HEK293 (cell line): ENCODE measurements around the gene AK8.
A peak's percentile ranks its signal among the peaks of the same experiment; 100 is the strongest.

Experiments
- CTCF ChIA-PET: fragments of 350-600 bp; formaldehyde crosslinking; extraction: SDS; loops from one replicate; lab custom pipeline; 2021; ENCODE audit warnings: antibody characterized with exemption; lab: Yijun Ruan, JAX
- POLR2A ChIA-PET: fragments of 300-600 bp; formaldehyde crosslinking; extraction: SDS; loops from one replicate; lab custom pipeline; 2020; ENCODE audit warnings: antibody characterized with exemption, inconsistent platforms; lab: Yijun Ruan, JAX
- H3K27ac ChIP-seq: fragments of 200-500 bp; sonication (Bioruptor generic); 2 replicates; pipeline ENCODE4 v1.5.1; 2014; ENCODE audit warnings: low read depth, low read length, control low read depth, inconsistent platforms; ENCODE audit errors: extremely low read depth
- H3K36me3 ChIP-seq, 2 experiments: fragments of 200-500 bp in 1 of 2; sonication (Bioruptor generic) in 1 of 2; 1 replicate in 1 of 2; 2 replicates in 1 of 2; pipeline ENCODE4 v1.5.1; 2014 to 2017; ENCODE audit warnings: inconsistent platforms in 2 of 2, low read length in 2 of 2; ENCODE audit not compliant: control insufficient read depth in 2 of 2, insufficient read depth in 1 of 2
- H3K4me1 ChIP-seq: fragments of 200-500 bp; sonication (Bioruptor generic); 2 replicates; pipeline ENCODE4 v1.5.1; 2014; ENCODE audit warnings: mild to moderate bottlenecking, low read length, inconsistent platforms; ENCODE audit not compliant: control insufficient read depth, insufficient read depth
- H3K4me3 ChIP-seq: 2 replicates; pipeline ENCODE4 v1.5.1; 2011; ENCODE audit warnings: low read depth, mild to moderate bottlenecking, control low read depth, low read length, moderate library complexity
- H3K9me3 ChIP-seq: fragments of 200-500 bp; sonication (Bioruptor generic); 2 replicates; pipeline ENCODE4 v1.5.1; 2014; ENCODE audit warnings: low read depth, low read length, inconsistent platforms; ENCODE audit not compliant: control insufficient read depth, insufficient read depth
- BCL6B ChIP-seq: fragments of 450-650 bp; formaldehyde crosslinking; IDR thresholded peaks from 2 replicates; pipeline ENCODE4 v1.5.1; 2017; ENCODE audit warnings: missing biosample characterization, missing genetic modification characterization
- SALL2 ChIP-seq: fragments of 450-650 bp; formaldehyde crosslinking; IDR thresholded peaks from 2 replicates; pipeline ENCODE4 v1.5.0; 2017; ENCODE audit warnings: missing biosample characterization, mild to moderate bottlenecking, missing genetic modification characterization, borderline replicate concordance
- SP3 ChIP-seq: fragments of 450-650 bp; formaldehyde crosslinking; IDR thresholded peaks from 2 replicates; pipeline ENCODE4 v1.5.1; 2016; ENCODE audit warnings: missing biosample characterization, missing genetic modification characterization
- ZNF112 ChIP-seq: fragments of 450-650 bp; formaldehyde crosslinking; IDR thresholded peaks from 2 replicates; pipeline ENCODE4 v1.5.0; 2017; ENCODE audit warnings: missing biosample characterization, missing genetic modification characterization
- ZNF133 ChIP-seq: fragments of 450-650 bp; formaldehyde crosslinking; IDR thresholded peaks from 2 replicates; pipeline ENCODE4 v1.5.1; 2016; ENCODE audit warnings: missing biosample characterization, missing genetic modification characterization
- ZNF24 ChIP-seq: fragments of 450-650 bp; formaldehyde crosslinking; IDR thresholded peaks from 2 replicates; pipeline ENCODE4 v1.5.1; 2016; ENCODE audit warnings: missing biosample characterization, missing genetic modification characterization
- ZNF248 ChIP-seq: fragments of 450-650 bp; formaldehyde crosslinking; IDR thresholded peaks from 2 replicates; pipeline ENCODE4 v1.5.1; 2017; ENCODE audit warnings: missing biosample characterization, missing genetic modification characterization
- ZNF266 ChIP-seq: fragments of 450-650 bp; formaldehyde crosslinking; IDR thresholded peaks from 2 replicates; pipeline ENCODE4 v1.5.1; 2016; ENCODE audit warnings: missing biosample characterization, missing genetic modification characterization, low read depth
- ZNF324 ChIP-seq: fragments of 450-650 bp; formaldehyde crosslinking; IDR thresholded peaks from 2 replicates; pipeline ENCODE4 v1.5.1; 2016; ENCODE audit warnings: missing biosample characterization, missing genetic modification characterization
- ZNF366 ChIP-seq: fragments of 450-650 bp; formaldehyde crosslinking; conservative IDR thresholded peaks from 2 replicates; pipeline ENCODE4 v1.5.1; 2016; ENCODE audit warnings: missing biosample characterization, missing genetic modification characterization
- ZNF398 ChIP-seq: fragments of 450-650 bp; formaldehyde crosslinking; IDR thresholded peaks from 2 replicates; pipeline ENCODE4 v1.5.1; 2017; ENCODE audit warnings: missing biosample characterization, missing genetic modification characterization
- ZNF48 ChIP-seq: fragments of 450-650 bp; formaldehyde crosslinking; IDR thresholded peaks from 2 replicates; pipeline ENCODE4 v1.5.1; 2016; ENCODE audit warnings: missing biosample characterization, missing genetic modification characterization
- ZNF521 ChIP-seq: fragments of 450-650 bp; formaldehyde crosslinking; IDR thresholded peaks from 2 replicates; pipeline ENCODE4 v1.5.1; 2017; ENCODE audit warnings: missing biosample characterization, mild to moderate bottlenecking, missing genetic modification characterization
- ZNF555 ChIP-seq: fragments of 450-650 bp; formaldehyde crosslinking; conservative IDR thresholded peaks from 2 replicates; pipeline ENCODE4 v1.5.1; 2017; ENCODE audit warnings: missing biosample characterization, mild to moderate bottlenecking, missing genetic modification characterization, inconsistent platforms
- ZNF639 ChIP-seq: fragments of 450-650 bp; formaldehyde crosslinking; IDR thresholded peaks from 2 replicates; pipeline ENCODE4 v1.5.1; 2016; ENCODE audit warnings: missing biosample characterization, missing genetic modification characterization
- ZNF654 ChIP-seq: fragments of 450-650 bp; formaldehyde crosslinking; IDR thresholded peaks from 2 replicates; pipeline ENCODE4 v1.5.1; 2016; ENCODE audit warnings: low read depth, missing biosample characterization, missing genetic modification characterization
- ZNF660 ChIP-seq: fragments of 450-650 bp; IDR thresholded peaks from 2 replicates; pipeline ENCODE4 v1.5.1; 2018; ENCODE audit warnings: missing biosample characterization, mild to moderate bottlenecking, missing genetic modification characterization
- ZNF768 ChIP-seq: fragments of 450-650 bp; formaldehyde crosslinking; IDR thresholded peaks from 2 replicates; pipeline ENCODE4 v1.5.1; 2018; ENCODE audit warnings: missing biosample characterization, mild to moderate bottlenecking, missing genetic modification characterization
- ZNF785 ChIP-seq: fragments of 450-650 bp; formaldehyde crosslinking; IDR thresholded peaks from 2 replicates; pipeline ENCODE4 v1.5.1; 2016; ENCODE audit warnings: missing biosample characterization, missing genetic modification characterization
- ZNF837 ChIP-seq: fragments of 450-650 bp; formaldehyde crosslinking; IDR thresholded peaks from 2 replicates; pipeline ENCODE4 v1.5.1; 2016; ENCODE audit warnings: missing biosample characterization, missing genetic modification characterization
- ZSCAN16 ChIP-seq: fragments of 450-650 bp; formaldehyde crosslinking; IDR thresholded peaks from 2 replicates; pipeline ENCODE4 v1.5.1; 2016; ENCODE audit warnings: missing biosample characterization, missing genetic modification characterization

Gene AK8

GRCh38 chr9:132846109-132846917, 31.8 kb downstream of the AK8 start:
- POLR2A ChIA-PET, result no interaction called here
- Histone ChIP-seq H3K4me3 (no peak overlapping the region), H3K27ac (no peak overlapping the region), H3K9me3 (no peaks in the 10 kb centered on the region), H3K36me3 (no peaks in the 10 kb centered on the region), H3K4me1 (no peaks in the 10 kb centered on the region)
- no peak for TF ChIP-seq SALL2 (tag by site-specific recombination)
- no peak for TF ChIP-seq BCL6B (tag by site-specific recombination)
- CTCF ChIA-PET, result interaction anchor here (0.6 kb wide), 1 partner anchor 587 kb away, joined by 5 read pairs; no protein-coding TSS in a partner anchor

- Histone ChIP-seq H3K4me1 (no peaks in the 10 kb centered on the region), H3K4me3 (no peak overlapping the region), H3K36me3 (no peaks in the 10 kb centered on the region), H3K27ac (no peak overlapping the region)
- ChIA-PET POLR2A (interaction anchor here (0.5 kb wide), 1 partner anchor 43 kb away, joined by 3 read pairs; no protein-coding TSS in a partner anchor), CTCF (interaction anchor here (0.6 kb wide), 1 partner anchor 9 kb away, joined by 3 read pairs; no protein-coding TSS in a partner anchor)
- TF ChIP-seq ZNF248 (tag by site-specific recombination), result no peak
- peak; percentile 68; the same call in 1 of the 2 replicates for TF ChIP-seq ZNF24
- TF ChIP-seq, all 188 proteins: peak for 1
- H3K9me3 ChIP-seq, result no peaks in the 10 kb centered on the region
Observed at GRCh38 chr9:132842124-132843044, 35.7 kb downstream of the AK8 start.

- Histone ChIP-seq H3K4me1 (no peaks in the 10 kb centered on the region), H3K27ac (no peak overlapping the region), H3K36me3 (no peaks in the 10 kb centered on the region), H3K9me3 (no peaks in the 10 kb centered on the region), H3K4me3 (no peak overlapping the region)
- POLR2A ChIA-PET, result no interaction called here
- CTCF ChIA-PET, result interaction anchor here (0.6 to 0.7 kb wide), 2 partner anchors 35 to 902 kb away, joined by 3 read pairs; no protein-coding TSS in a partner anchor
- TF ChIP-seq ZNF366 (tag by site-specific recombination) (no peak), ZSCAN16 (no peak), SP3 (tag by site-specific recombination) (no peak), ZNF785 (tag by site-specific recombination) (no peak), ZNF266 (tag by site-specific recombination) (no peak), ZNF837 (no peak), ZNF555 (tag by site-specific recombination) (no peak), ZNF398 (tag by site-specific recombination) (no peak), ZNF654 (tag by site-specific recombination) (no peak), ZNF324 (tag by site-specific recombination) (no peak), ZNF133 (tag by site-specific recombination) (no peak), ZNF660 (tag by site-specific recombination) (no peak), ZNF639 (tag by site-specific recombination) (no peak), ZNF768 (tag by site-specific recombination) (no peak), ZNF48 (tag by site-specific recombination) (no peak), ZNF112 (no peak), ZNF521 (tag by site-specific recombination) (no peak), BCL6B (tag by site-specific recombination) (no peak)
Observed at GRCh38 chr9:132840980-132841379, 37.1 kb downstream of the AK8 start.
